Activated CD8-positive, alpha-beta memory T cell treated with anti-CD3 and anti-CD28 coated beads, Interleukin-2, amount 10 ng/mL, durations not matched to agents 7 days and 5 days (primary cell): ENCODE data around the gene ARHGAP18. TPM values are rescaled to one million over a fixed set of nuclear protein-coding genes. Genes with fewer than 3 reads are reported as not detected.

Experiments
- ATAC-seq: fragments of 150-1000 bp; cut with Tn5 transposase; one replicate; pipeline ENCODE4 v1.10.0; 2021; ENCODE audit warnings: moderate library complexity
- CTCF ChIA-PET: fragments of 350-600 bp; sonication (Branson Sonifier 250); formaldehyde crosslinking; loops from one replicate; lab custom pipeline; 2021; ENCODE audit warnings: antibody characterized with exemption; lab: Charles Lee
- DNase-seq: peaks from one replicate; pipeline ENCODE4 v3.0.0-alpha.2; 2020
- H3K27ac Mint-ChIP-seq: one replicate; pipeline ENCODE4 v1.8.0; 2021; ENCODE audit warnings: mild to moderate bottlenecking, mixed read lengths
- H3K27me3 Mint-ChIP-seq: one replicate; pipeline ENCODE4 v1.8.0; 2021; ENCODE audit warnings: mixed read lengths
- H3K36me3 Mint-ChIP-seq: one replicate; pipeline ENCODE4 v1.8.0; 2021; ENCODE audit warnings: mild to moderate bottlenecking, mixed read lengths
- H3K4me1 Mint-ChIP-seq: one replicate; pipeline ENCODE4 v1.8.0; 2021; ENCODE audit warnings: mixed read lengths
- H3K4me3 Mint-ChIP-seq: one replicate; pipeline ENCODE4 v1.8.0; 2021; ENCODE audit warnings: mild to moderate bottlenecking, moderate library complexity, mixed read lengths
- H3K9me3 Mint-ChIP-seq: one replicate; pipeline ENCODE4 v1.8.0; 2022; ENCODE audit warnings: low read depth, mixed read lengths
- total RNA-seq, 2 experiments: library from RNA; stranded (reverse); gene quantifications; one replicate each; pipeline ENCODE4 v1.2.3, GENCODE V29; 2021

ARHGAP18 gene
- total RNA-seq, 2 experiments from 2014 or later = 14.1 to 20.8 TPM

DNA sequence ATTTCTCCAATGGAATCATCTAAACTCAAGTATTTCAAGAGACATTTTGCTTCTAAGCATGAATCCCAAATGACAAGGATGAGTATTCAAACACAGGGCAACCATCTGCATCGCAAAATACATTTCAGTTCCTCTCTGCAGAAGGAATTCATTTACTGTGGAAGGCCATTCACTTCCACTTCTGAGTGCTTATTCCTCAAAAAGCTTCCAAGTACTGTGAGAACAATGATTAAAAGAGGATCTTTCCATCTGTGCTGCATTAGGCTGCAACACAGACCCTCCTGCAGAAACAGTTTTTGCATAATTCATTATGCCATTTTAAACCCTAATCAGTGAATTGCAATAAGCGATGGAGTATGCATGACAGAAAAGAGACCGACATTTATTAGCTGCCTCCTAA lies 52.5 kb downstream of the ARHGAP18 start:
- ATAC-seq (no peak), DNase-seq (no peak)
- Mint-ChIP-seq H3K27me3 (no peaks in the 10 kb centered on the region), H3K4me1 (peaks cover 8% of the 10 kb centered on the region), H3K27ac (no peak overlapping the region), H3K36me3 (peaks cover 5% of the 10 kb centered on the region), H3K9me3 (no peaks in the 10 kb centered on the region), H3K4me3 (no peak overlapping the region)
- CTCF ChIA-PET = no interaction called here

GRCh38 chr6:129655334-129655733 lies 54.6 kb downstream of the ARHGAP18 start:
- Mint-ChIP-seq H3K27ac (no peak overlapping the region), H3K36me3 (peaks cover 3% of the 10 kb centered on the region), H3K4me3 (no peak overlapping the region), H3K27me3 (no peaks in the 10 kb centered on the region), H3K9me3 (no peaks in the 10 kb centered on the region), H3K4me1 (peaks cover 9% of the 10 kb centered on the region)
- CTCF ChIA-PET = interaction anchor here (1.0 kb wide), 1 partner anchor 11 kb away, joined by 4 read pairs; no protein-coding TSS in a partner anchor
- DNase-seq (no peak), ATAC-seq (no peak)

GRCh38 chr6:129653746-129654145 lies 56.2 kb downstream of the ARHGAP18 start:
- Mint-ChIP-seq H3K9me3 (no peaks in the 10 kb centered on the region), H3K27ac (no peak overlapping the region), H3K4me3 (no peak overlapping the region), H3K27me3 (no peaks in the 10 kb centered on the region), H3K4me1 (peaks cover 6% of the 10 kb centered on the region), H3K36me3 (no peaks in the 10 kb centered on the region)
- DNase-seq (no peak), ATAC-seq (no peak)
- CTCF ChIA-PET = interaction anchor here (1.7 kb wide), 1 partner anchor 17 kb away, joined by 5 read pairs; no protein-coding TSS in a partner anchor

DNA sequence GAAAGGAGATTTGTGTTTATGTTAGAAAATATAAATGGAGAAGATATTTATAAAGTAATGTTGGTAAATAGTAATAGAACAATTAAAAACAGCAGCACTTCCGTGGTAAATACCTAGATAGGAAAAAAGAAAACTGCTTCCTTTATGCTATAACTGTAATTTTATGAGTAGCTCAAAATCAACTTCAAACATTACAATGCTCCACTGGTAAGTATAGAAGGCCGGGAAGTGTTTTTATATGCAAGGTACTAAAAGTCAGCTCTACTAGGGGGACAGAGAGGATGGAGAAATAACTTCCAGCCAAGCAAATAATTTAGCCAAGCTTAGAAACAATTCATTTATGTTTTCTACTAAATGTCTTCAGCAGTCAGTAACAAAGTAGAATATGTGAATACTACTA lies 56.7 kb downstream of the ARHGAP18 start:
- no peak for ATAC-seq
- Mint-ChIP-seq H3K9me3 (no peaks in the 10 kb centered on the region), H3K4me1 (peaks cover 7% of the 10 kb centered on the region), H3K27ac (no peak overlapping the region), H3K4me3 (no peak overlapping the region), H3K27me3 (no peaks in the 10 kb centered on the region), H3K36me3 (no peaks in the 10 kb centered on the region)
- DNase-seq = no peak
- CTCF ChIA-PET = interaction anchor here (1.7 kb wide), 1 partner anchor 18 kb away, joined by 5 read pairs; no protein-coding TSS in a partner anchor

DNA sequence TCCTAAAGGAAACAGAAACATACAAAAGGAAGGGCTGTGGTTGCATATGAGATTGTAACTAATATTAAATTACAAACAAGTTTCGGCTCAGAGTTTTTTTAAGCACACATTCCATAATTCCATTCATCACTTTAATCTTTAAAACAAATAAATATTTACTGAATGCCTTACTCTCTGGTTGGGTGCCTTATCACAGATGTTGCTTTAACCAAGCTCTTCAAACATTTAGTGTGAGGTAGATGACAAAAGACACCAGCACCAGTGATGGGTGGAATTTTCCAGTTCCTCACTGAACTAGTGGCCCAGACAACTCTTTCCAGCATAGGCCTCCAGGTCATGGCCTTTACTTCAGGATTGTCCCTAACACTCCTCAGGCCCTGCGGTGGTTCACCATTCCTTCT lies 58.7 kb downstream of the ARHGAP18 start:
- Mint-ChIP-seq H3K27me3 (no peaks in the 10 kb centered on the region), H3K4me3 (no peak overlapping the region), H3K36me3 (no peaks in the 10 kb centered on the region), H3K9me3 (no peaks in the 10 kb centered on the region), H3K27ac (no peak overlapping the region), H3K4me1 (peaks cover 7% of the 10 kb centered on the region)
- DNase-seq = no peak
- CTCF ChIA-PET = interaction anchor here (1.8 kb wide), 1 partner anchor 10 kb away, joined by 3 read pairs; no protein-coding TSS in a partner anchor
- ATAC-seq = no peak

DNA sequence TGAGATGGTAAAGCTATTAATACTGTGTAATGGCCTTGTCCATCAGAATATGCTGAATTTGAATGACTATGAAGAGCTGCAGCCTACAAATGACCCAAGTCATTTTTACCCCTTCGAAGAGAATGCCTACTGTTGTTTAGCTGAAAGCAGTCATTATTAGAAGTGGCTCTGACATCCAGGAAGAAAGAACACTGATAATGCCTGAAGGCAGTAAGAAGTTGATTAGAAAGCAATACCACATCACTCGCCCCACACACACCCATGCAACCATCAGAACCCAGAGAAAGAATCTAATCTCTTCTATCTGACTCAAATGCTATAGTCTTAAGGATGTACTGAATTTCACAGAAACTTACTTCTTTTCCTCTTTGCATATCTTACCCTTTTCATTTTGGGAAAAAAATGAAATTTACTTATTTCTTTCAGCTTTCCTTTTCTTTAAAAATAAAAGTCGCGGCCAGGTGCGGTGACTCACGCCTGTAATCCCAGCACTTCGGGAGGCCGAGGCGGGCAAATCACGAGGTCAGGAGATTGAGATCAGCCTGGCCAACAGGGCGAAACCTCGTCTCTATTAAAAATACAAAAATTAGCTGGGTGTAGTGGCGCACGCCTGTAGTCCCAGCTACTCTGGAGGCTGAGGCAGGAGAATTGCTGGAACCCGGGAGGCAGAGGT lies 61.0 kb downstream of the ARHGAP18 start:
- Mint-ChIP-seq H3K4me1 (peaks cover 7% of the 10 kb centered on the region), H3K27ac (no peak overlapping the region), H3K36me3 (peaks cover 2% of the 10 kb centered on the region), H3K9me3 (no peaks in the 10 kb centered on the region), H3K4me3 (no peak overlapping the region), H3K27me3 (no peaks in the 10 kb centered on the region)
- CTCF ChIA-PET = no interaction called here
- ATAC-seq (no peak), DNase-seq (no peak)

- CTCF ChIA-PET = no interaction called here
- ATAC-seq = no peak
Observed at GRCh38 chr6:129647044-129647443, 62.9 kb downstream of the ARHGAP18 start.

GRCh38 chr6:129646642-129647041 lies 63.3 kb downstream of the ARHGAP18 start:
- DNase-seq (no peak), ATAC-seq (no peak)
- Mint-ChIP-seq H3K36me3 (peaks cover 4% of the 10 kb centered on the region), H3K9me3 (no peaks in the 10 kb centered on the region), H3K27me3 (no peaks in the 10 kb centered on the region), H3K4me3 (no peak overlapping the region), H3K4me1 (peaks cover 6% of the 10 kb centered on the region), H3K27ac (no peak overlapping the region)
- CTCF ChIA-PET = no interaction called here

More at GRCh38 chr6:129647044-129647443, 62.9 kb downstream of the ARHGAP18 start:
- H3K36me3 Mint-ChIP-seq = peaks cover 3% of the 10 kb centered on the region
- H3K27me3 Mint-ChIP-seq = no peaks in the 10 kb centered on the region
- peaks cover 7% of the 10 kb centered on the region for H3K4me1 Mint-ChIP-seq
- no peak for DNase-seq
- no peaks in the 10 kb centered on the region for H3K9me3 Mint-ChIP-seq
- H3K4me3 Mint-ChIP-seq = no peak overlapping the region
- no peak overlapping the region for H3K27ac Mint-ChIP-seq

DNA sequence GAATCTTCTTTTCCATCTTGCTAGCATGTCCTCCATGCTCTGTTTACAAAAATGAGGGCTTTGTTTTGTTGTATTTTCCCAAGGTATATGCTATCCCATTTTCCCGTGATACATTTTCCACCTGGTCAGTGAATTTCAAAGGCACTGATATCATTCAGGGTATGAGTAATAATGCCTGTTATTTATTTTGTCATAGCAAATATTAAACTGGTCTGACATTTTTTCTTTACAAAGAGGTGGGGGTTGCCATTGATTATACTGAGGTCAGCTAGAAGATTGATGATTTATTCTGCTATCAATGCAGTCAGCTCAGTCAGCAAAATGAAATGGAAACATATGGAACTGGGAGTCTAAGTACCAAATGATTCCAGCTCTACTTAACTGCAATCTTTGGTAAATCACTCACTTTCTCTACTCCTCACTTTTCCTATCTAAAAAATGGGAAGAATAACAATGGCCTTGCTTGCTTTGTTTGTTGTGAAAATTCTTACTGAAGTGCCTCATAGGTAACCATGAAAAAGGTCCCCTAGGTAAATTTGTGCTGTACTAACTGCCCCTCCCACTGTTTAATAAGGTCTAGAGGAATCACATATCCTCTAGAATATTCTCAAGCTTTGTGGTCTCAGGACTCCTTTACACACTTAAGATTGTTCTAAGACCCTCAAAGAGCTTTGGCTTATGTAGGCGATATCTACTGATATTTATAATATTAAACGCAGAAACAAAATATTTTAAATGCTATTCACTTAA lies 64.0 kb downstream of the ARHGAP18 start:
- Mint-ChIP-seq H3K27ac (no peak overlapping the region), H3K27me3 (no peaks in the 10 kb centered on the region), H3K4me1 (peaks cover 3% of the 10 kb centered on the region), H3K4me3 (no peak overlapping the region), H3K36me3 (peaks cover 9% of the 10 kb centered on the region), H3K9me3 (no peaks in the 10 kb centered on the region)
- DNase-seq = no peak
- no peak for ATAC-seq
- CTCF ChIA-PET = no interaction called here

DNA sequence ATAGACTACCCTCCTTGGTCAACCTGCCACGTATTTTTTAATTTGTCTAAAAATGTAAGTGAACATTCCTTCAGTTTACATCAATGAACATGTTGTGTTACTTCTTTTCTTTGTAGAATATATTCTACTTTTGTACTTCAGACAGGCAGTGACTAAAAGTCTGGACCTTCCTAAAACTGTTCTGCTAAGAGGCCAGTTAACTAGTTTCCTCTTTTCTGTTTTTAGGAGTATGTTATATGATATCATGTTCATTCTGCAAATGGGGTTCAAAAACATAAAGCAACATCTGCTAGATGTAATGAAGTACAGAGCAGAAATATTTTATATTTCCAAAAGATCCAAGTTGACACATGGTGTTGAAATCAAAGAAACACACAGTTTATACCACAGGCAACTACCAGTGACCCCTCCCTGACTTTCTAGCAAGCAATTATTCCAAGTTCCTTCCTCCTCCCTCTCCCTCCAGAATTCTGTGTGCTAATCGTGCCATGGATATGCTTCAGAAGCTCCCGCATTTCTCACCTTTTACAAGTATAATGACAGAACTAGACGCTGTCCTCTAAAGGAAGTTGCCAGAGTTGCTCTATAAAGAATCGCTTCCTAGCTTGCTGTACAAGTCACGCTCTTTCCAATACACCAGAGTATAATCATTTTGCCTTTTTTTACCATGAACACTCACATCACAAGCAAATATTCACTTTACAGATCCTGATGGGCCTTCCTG lies 64.7 kb downstream of the ARHGAP18 start:
- CTCF ChIA-PET = interaction anchor here (1.4 kb wide), 1 partner anchor 10 kb away, joined by 4 read pairs; no protein-coding TSS in a partner anchor
- H3K4me1 Mint-ChIP-seq = peaks cover 3% of the 10 kb centered on the region
- DNase-seq (no peak), ATAC-seq (no peak)
- H3K9me3 Mint-ChIP-seq = no peaks in the 10 kb centered on the region
- no peak overlapping the region for H3K27ac Mint-ChIP-seq
- H3K27me3 Mint-ChIP-seq = no peaks in the 10 kb centered on the region
- H3K4me3 Mint-ChIP-seq = no peak overlapping the region
- H3K36me3 Mint-ChIP-seq = peaks cover 12% of the 10 kb centered on the region

DNA sequence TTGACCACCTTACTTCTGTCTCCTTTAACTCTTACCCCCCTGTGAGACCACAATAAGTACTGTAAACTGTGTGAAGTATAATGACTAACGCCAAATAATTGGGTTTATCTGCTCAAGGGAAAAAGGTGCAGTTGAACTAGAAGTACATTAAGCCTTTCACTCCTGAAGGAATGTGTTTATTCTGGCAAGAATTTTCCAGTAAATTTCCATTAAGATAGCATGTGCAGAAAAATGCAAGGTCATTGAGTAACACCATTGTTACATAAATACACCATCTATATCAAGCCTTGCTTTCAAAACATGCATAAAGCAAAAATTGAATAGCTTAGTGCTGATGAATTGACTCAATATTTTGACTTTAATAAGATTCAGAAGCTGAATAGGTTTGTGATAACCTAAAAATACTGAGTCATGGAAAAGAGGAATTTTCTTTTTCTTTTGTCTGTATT lies 65.4 kb downstream of the ARHGAP18 start:
- CTCF ChIA-PET = interaction anchor here (1.4 kb wide), 1 partner anchor 10 kb away, joined by 4 read pairs; no protein-coding TSS in a partner anchor
- H3K27ac Mint-ChIP-seq = no peak overlapping the region
- no peak overlapping the region for H3K4me3 Mint-ChIP-seq
- no peaks in the 10 kb centered on the region for H3K9me3 Mint-ChIP-seq
- no peak for DNase-seq
- H3K27me3 Mint-ChIP-seq = no peaks in the 10 kb centered on the region
- H3K36me3 Mint-ChIP-seq = peaks cover 12% of the 10 kb centered on the region
- ATAC-seq = no peak
- H3K4me1 Mint-ChIP-seq = peaks cover 3% of the 10 kb centered on the region

DNA sequence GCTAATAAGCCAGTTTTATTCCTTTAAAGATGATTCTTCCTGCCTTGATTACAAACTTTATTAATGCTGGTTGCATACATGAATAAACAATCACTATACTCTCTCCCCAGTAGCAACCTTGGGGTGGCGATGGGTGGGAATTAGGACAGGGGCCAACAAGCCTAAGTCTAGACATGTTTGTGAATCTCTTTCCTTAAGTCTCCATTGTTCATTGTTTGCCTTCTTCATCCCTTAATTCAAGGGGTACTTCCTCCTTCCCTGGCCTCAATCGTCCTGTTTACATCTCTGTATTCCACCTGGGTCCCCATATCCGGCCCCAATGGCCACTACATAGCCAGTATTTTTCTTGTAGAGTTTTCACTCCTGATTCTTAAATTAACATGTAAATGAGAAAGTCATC lies 66.0 kb downstream of the ARHGAP18 start:
- Mint-ChIP-seq H3K36me3 (peaks cover 12% of the 10 kb centered on the region), H3K9me3 (no peaks in the 10 kb centered on the region), H3K4me3 (no peak overlapping the region), H3K27me3 (no peaks in the 10 kb centered on the region), H3K4me1 (peaks cover 3% of the 10 kb centered on the region), H3K27ac (no peak overlapping the region)
- ATAC-seq (no peak), DNase-seq (no peak)
- CTCF ChIA-PET = interaction anchor here (1.4 kb wide), 1 partner anchor 11 kb away, joined by 4 read pairs; no protein-coding TSS in a partner anchor

DNA sequence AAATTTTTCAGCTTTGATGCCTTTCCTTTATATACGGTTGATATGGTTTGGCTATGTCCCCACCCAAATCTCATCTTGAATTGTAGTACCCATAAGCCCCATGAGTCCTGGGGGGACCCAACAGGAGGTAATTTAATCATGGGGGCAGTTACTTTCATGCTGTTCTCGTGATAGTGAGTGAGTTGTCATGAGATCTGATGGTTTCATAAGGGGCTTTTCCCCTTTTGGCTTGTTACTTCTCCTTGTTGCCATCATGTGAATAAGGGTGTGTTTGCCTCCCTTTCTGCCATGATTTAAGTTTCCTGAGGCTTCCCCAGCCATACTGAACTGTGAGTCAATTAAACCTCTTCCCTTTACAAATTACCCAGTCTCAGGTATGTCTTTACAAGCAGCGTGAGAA lies 66.8 kb downstream of the ARHGAP18 start:
- Mint-ChIP-seq H3K4me3 (no peak overlapping the region), H3K36me3 (peaks cover 14% of the 10 kb centered on the region), H3K27ac (no peak overlapping the region), H3K9me3 (no peaks in the 10 kb centered on the region), H3K4me1 (no peaks in the 10 kb centered on the region), H3K27me3 (no peaks in the 10 kb centered on the region)
- CTCF ChIA-PET = interaction anchor here (0.7 to 1.2 kb wide), 2 partner anchors 9 to 45 kb away, joined by 3 read pairs; no protein-coding TSS in a partner anchor
- DNase-seq (no peak), ATAC-seq (no peak)
